OCI-LY3 (cell line): Measurements from ENCODE around the gene SLMAP.

Source experiments
- H2AFZ ChIP-seq: fragments of 200-600, 300-600 bp; shearing (Covaris generic); 2 replicates; pipeline ENCODE4 v1.6.0; 2014; ENCODE audit warnings: antibody characterized with exemption, low read depth, low read length
- H3K27ac ChIP-seq: fragments of 200-600, 300-600 bp; sonication (generic); 2 replicates; pipeline ENCODE4 v1.5.1; 2014; ENCODE audit warnings: mild to moderate bottlenecking, low read length, moderate library complexity, mixed read lengths
- H3K27me3 ChIP-seq: fragments of 200-600, 300-600 bp; sonication (generic); 2 replicates; pipeline ENCODE4 v1.6.1; 2014; ENCODE audit warnings: low read depth, low read length, mixed read lengths
- H3K36me3 ChIP-seq: fragments of 200-600, 300-600 bp; sonication (generic); replicated peaks from 2 replicates; pipeline ENCODE3; 2014; ENCODE audit warnings: low read depth, low read length, mixed read lengths
- H3K4me1 ChIP-seq: fragments of 300-600, 200-600 bp; sonication (generic); 2 replicates; pipeline ENCODE4 v1.6.1; 2014; ENCODE audit warnings: low read length, mixed read lengths
- H3K4me2 ChIP-seq: fragments of 200-600, 300-600 bp; sonication (generic); 2 replicates; pipeline ENCODE4 v1.6.1; 2014; ENCODE audit warnings: low read length, mixed read lengths
- H3K4me3 ChIP-seq: fragments of 300-600, 200-600 bp; sonication (generic); 2 replicates; pipeline ENCODE4 v1.5.1; 2014; ENCODE audit warnings: antibody characterized with exemption, mild to moderate bottlenecking, low read length, moderate library complexity
- H3K79me2 ChIP-seq: fragments of 300-600, 200-600 bp; shearing (Covaris generic); 2 replicates; pipeline ENCODE4 v1.6.1; 2014; ENCODE audit warnings: mild to moderate bottlenecking, low read length, mixed read lengths
- H3K9ac ChIP-seq: fragments of 300-600, 200-600 bp; shearing (Covaris generic); 2 replicates; pipeline ENCODE4 v1.6.0; 2014; ENCODE audit warnings: mild to moderate bottlenecking, low read length, moderate library complexity
- H3K9me3 ChIP-seq: fragments of 200-600, 300-600 bp; shearing (Covaris generic); 2 replicates; pipeline ENCODE4 v1.6.1; 2014; ENCODE audit warnings: low read length, mixed read lengths; ENCODE audit not compliant: insufficient read depth
- H4K20me1 ChIP-seq: fragments of 200-600, 300-600 bp; sonication (generic); 2 replicates; pipeline ENCODE4 v1.6.1; 2016; ENCODE audit warnings: low read length, mixed read lengths; ENCODE audit not compliant: insufficient read depth
- CTCF ChIP-seq: fragments of 200-600, 300-600 bp; sonication (generic); IDR thresholded peaks from 2 replicates; pipeline ENCODE4 v1.5.1; 2014; ENCODE audit warnings: antibody characterized with exemption, low read length, low read depth
- EZH2phosphoT487 ChIP-seq: fragments of 200-600 bp; shearing (Covaris generic); IDR thresholded peaks from 2 replicates; pipeline ENCODE4 v1.6.1; 2018; ENCODE audit warnings: antibody characterized with exemption, mixed run types, low read depth

Gene SLMAP

GRCh38 chr3:57958642-57959422 lies 202.7 kb downstream of the SLMAP start:
- peak overlapping the region; percentile 53; the same call in 1 of the 2 replicates for H3K4me3 ChIP-seq
- H2AFZ ChIP-seq, result peak overlapping the region; percentile 56; the same call in 1 of the 2 replicates
- no peaks in the 10 kb centered on the region for H3K9me3 ChIP-seq
- H3K9ac ChIP-seq, result no peak overlapping the region
- H3K27me3 ChIP-seq, result no peaks in the 10 kb centered on the region
- no peaks in the 10 kb centered on the region for H3K36me3 ChIP-seq
- TF ChIP-seq EZH2phosphoT487 (no peak), CTCF (no peak)
- H3K4me2 ChIP-seq, result peak overlapping the region; percentile 64
- no peaks in the 10 kb centered on the region for H4K20me1 ChIP-seq
- peaks cover 20% of the 10 kb centered on the region for H3K4me1 ChIP-seq
- H3K27ac ChIP-seq, result no peak overlapping the region
- H3K79me2 ChIP-seq, result no peaks in the 10 kb centered on the region

- Histone ChIP-seq H3K79me2 (no peaks in the 10 kb centered on the region), H3K9ac (peak overlapping the region; percentile 9; the same call in 1 of the 2 replicates), H3K4me2 (peak overlapping the region; percentile 64), H3K27me3 (no peaks in the 10 kb centered on the region), H3K4me3 (peak overlapping the region; percentile 53), H2AFZ (peak overlapping the region; percentile 56), H3K9me3 (no peaks in the 10 kb centered on the region), H3K4me1 (peaks cover 22% of the 10 kb centered on the region), H3K36me3 (no peaks in the 10 kb centered on the region), H3K27ac (no peak overlapping the region), H4K20me1 (no peaks in the 10 kb centered on the region)
- no peak for TF ChIP-seq EZH2phosphoT487
- no peak for TF ChIP-seq CTCF
Observed at GRCh38 chr3:57959423-57960173, 203.5 kb downstream of the SLMAP start.

GRCh38 chr3:57960174-57960505 lies 204.0 kb downstream of the SLMAP start:
- Histone ChIP-seq H2AFZ (peak overlapping the region; percentile 56; the same call in 1 of the 2 replicates), H3K4me2 (peak overlapping the region; percentile 64), H3K4me1 (peaks cover 22% of the 10 kb centered on the region), H3K36me3 (no peaks in the 10 kb centered on the region), H3K9ac (no peak overlapping the region), H3K4me3 (0 out of 2 replicates have a peak overlapping the region, but pooled peaks have one; percentile 53), H3K9me3 (no peaks in the 10 kb centered on the region), H3K27me3 (no peaks in the 10 kb centered on the region), H3K27ac (no peak overlapping the region), H4K20me1 (no peaks in the 10 kb centered on the region), H3K79me2 (no peaks in the 10 kb centered on the region)
- TF ChIP-seq EZH2phosphoT487 (no peak), CTCF (no peak)

GRCh38 chr3:57961177-57961827 lies 205.2 kb downstream of the SLMAP start:
- no peak overlapping the region for H2AFZ ChIP-seq
- no peak overlapping the region for H3K27ac ChIP-seq
- peaks cover 22% of the 10 kb centered on the region for H3K4me1 ChIP-seq
- no peaks in the 10 kb centered on the region for H3K36me3 ChIP-seq
- no peak overlapping the region for H3K9ac ChIP-seq
- no peaks in the 10 kb centered on the region for H4K20me1 ChIP-seq
- H3K27me3 ChIP-seq, result no peaks in the 10 kb centered on the region
- H3K4me3 ChIP-seq, result no peak overlapping the region
- no peak overlapping the region for H3K4me2 ChIP-seq
- no peaks in the 10 kb centered on the region for H3K9me3 ChIP-seq
- no peaks in the 10 kb centered on the region for H3K79me2 ChIP-seq
- TF ChIP-seq CTCF (no peak), EZH2phosphoT487 (no peak)
